Pulmonary artery endothelial cell (primary cell): ENCODE results near the gene TBX19. TPM values are rescaled to one million over a fixed set of nuclear protein-coding genes. Genes with fewer than 3 reads are reported as not detected.

Experiments
- DNase-seq: peaks from one replicate; pipeline ENCODE4 v3.0.0-alpha.2; 2011; ENCODE audit warnings: low read depth, low spot score
- total RNA-seq: library from RNA; depleted of rRNA; stranded (reverse); fragments of >200 nt; gene quantifications from 2 replicates; pipeline ENCODE4 v1.2.3, GENCODE V29; 2014

TBX19 gene
- total RNA-seq, 1 donor from 2014 or later, result 0.40 TPM

- no peak for DNase-seq
Measured at GRCh38 chr1:168320149-168320548, 39.5 kb downstream of the TBX19 start.

- peak; percentile 36 for DNase-seq
Measured at GRCh38 chr1:168320800-168321450, 40.2 kb downstream of the TBX19 start.

- no peak for DNase-seq
Measured at GRCh38 chr1:168321945-168322344, 41.3 kb downstream of the TBX19 start.

GRCh38 chr1:168324745-168325425, 44.2 kb downstream of the TBX19 start:
- DNase-seq, result no peak

GRCh38 chr1:168328731-168329364, 48.2 kb downstream of the TBX19 start:
- DNase-seq, result no peak

- no peak for DNase-seq
Measured at GRCh38 chr1:168330285-168330684, 49.6 kb downstream of the TBX19 start.

GRCh38 chr1:168331569-168331968, 50.9 kb downstream of the TBX19 start:
- no peak for DNase-seq

- DNase-seq, result no peak
Measured at GRCh38 chr1:168333562-168334276, 53.0 kb downstream of the TBX19 start.

GRCh38 chr1:168335500-168335899, 54.8 kb downstream of the TBX19 start:
- DNase-seq, result no peak

- DNase-seq, result no peak
Measured at GRCh38 chr1:168338589-168339503, 58.2 kb downstream of the TBX19 start.

GRCh38 chr1:168340781-168341482, 60.3 kb downstream of the TBX19 start:
- DNase-seq, result no peak

- no peak for DNase-seq
Measured at GRCh38 chr1:168341483-168341975, 60.9 kb downstream of the TBX19 start.

- DNase-seq, result peak; percentile 66
Measured at GRCh38 chr1:168342572-168343280, 62.0 kb downstream of the TBX19 start.

- DNase-seq, result no peak
Measured at GRCh38 chr1:168343566-168343965, 62.9 kb downstream of the TBX19 start.

- DNase-seq, result no peak
Measured at GRCh38 chr1:168344517-168344916, 63.8 kb downstream of the TBX19 start.

GRCh38 chr1:168345939-168346338, 65.3 kb downstream of the TBX19 start:
- no peak for DNase-seq

- DNase-seq, result no peak
Measured at GRCh38 chr1:168347630-168348029, 67.0 kb downstream of the TBX19 start.

GRCh38 chr1:168348146-168348709, 67.6 kb downstream of the TBX19 start:
- no peak for DNase-seq
